DMS53 (cell line): ENCODE results near the gene CRYGN.

Experiments used
- DNase-seq: peaks from one replicate; lab custom pipeline; 2025; lab: John Stamatoyannopoulos, UW

Gene CRYGN

GRCh38 chr7:151391358-151391730, 48.6 kb downstream of the CRYGN start:
- DNase-seq = no peak

- DNase-seq = no peak
Measured at GRCh38 chr7:151390598-151391357, 49.2 kb downstream of the CRYGN start.

- DNase-seq = no peak
Measured at GRCh38 chr7:151389768-151390597, 50.0 kb downstream of the CRYGN start.

- no peak for DNase-seq
Measured at GRCh38 chr7:151389096-151389767, 50.7 kb downstream of the CRYGN start.

- no peak for DNase-seq
Measured at GRCh38 chr7:151388430-151388829, 51.5 kb downstream of the CRYGN start.

- DNase-seq = no peak
Measured at GRCh38 chr7:151388007-151388297, 52.0 kb downstream of the CRYGN start.

- DNase-seq = no peak
Measured at GRCh38 chr7:151387161-151388006, 52.6 kb downstream of the CRYGN start.

- peak; percentile 37 for DNase-seq
Measured at GRCh38 chr7:151386301-151387160, 53.4 kb downstream of the CRYGN start.

GRCh38 chr7:151385626-151386300, 54.2 kb downstream of the CRYGN start:
- no peak for DNase-seq

- DNase-seq = no peak
Measured at GRCh38 chr7:151384776-151385625, 54.9 kb downstream of the CRYGN start.

- DNase-seq = no peak
Measured at GRCh38 chr7:151384352-151384697, 55.6 kb downstream of the CRYGN start.

GRCh38 chr7:151383638-151384351, 56.1 kb downstream of the CRYGN start:
- no peak for DNase-seq

GRCh38 chr7:151382079-151382885, 57.7 kb downstream of the CRYGN start:
- DNase-seq = peak; percentile 24

GRCh38 chr7:151381348-151382078, 58.4 kb downstream of the CRYGN start:
- DNase-seq = peak; percentile 67

GRCh38 chr7:151381098-151381347, 58.9 kb downstream of the CRYGN start:
- DNase-seq = no peak

- no peak for DNase-seq
Measured at GRCh38 chr7:151380199-151381097, 59.5 kb downstream of the CRYGN start.
